NT2/D1 (cell line): ENCODE data around the gene ANTKMT.

Experiments
- SUZ12 ChIP-seq: IDR thresholded peaks from 2 replicates; pipeline ENCODE4 v1.6.1; 2011; ENCODE audit not compliant: insufficient read length, insufficient read depth; ENCODE audit errors: extremely low read depth
- YY1 ChIP-seq: IDR thresholded peaks from 2 replicates; pipeline ENCODE4 v1.6.1; 2011; ENCODE audit not compliant: insufficient read length, insufficient read depth
- ZNF274 ChIP-seq: IDR thresholded peaks from 2 replicates; pipeline ENCODE4 v1.6.1; 2011; ENCODE audit warnings: mild to moderate bottlenecking, low read depth, low read length

DNA sequence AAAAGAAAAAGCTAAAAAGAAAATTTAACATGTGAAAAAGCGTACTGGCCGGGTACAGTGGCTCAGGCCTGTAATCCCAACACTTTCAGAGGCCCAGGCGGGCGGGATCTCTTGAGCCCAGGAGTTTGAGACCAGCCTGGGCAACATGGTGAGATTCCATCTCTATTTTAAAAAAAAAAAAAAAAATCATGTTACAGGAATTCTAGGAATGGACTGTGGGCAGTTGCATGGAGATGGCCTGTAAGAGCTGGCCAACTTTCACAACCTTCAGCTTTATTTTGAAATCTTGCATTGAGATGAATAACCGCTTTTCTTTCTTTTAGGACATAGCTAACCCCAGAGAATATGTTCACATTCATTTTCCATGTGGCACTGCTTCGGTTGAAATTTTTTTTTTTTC, 28.1 kb downstream of the ANTKMT start:
- no peak for TF ChIP-seq SUZ12
- no peak for TF ChIP-seq YY1
- no peak for TF ChIP-seq ZNF274
